Adipocyte (in vitro differentiated cells): Measurements from ENCODE around the gene DLL3.

Experiments
- DNase-seq: peaks from one replicate; pipeline ENCODE4 v3.0.0-alpha.2; 2015; ENCODE audit warnings: low read depth
- H3K27me3 ChIP-seq: replicated peaks from 2 replicates; pipeline ENCODE4 v1.7.0; 2013; ENCODE audit warnings: mild to moderate bottlenecking, low read length, moderate library complexity; ENCODE audit not compliant: control insufficient read depth, insufficient read depth
- H3K36me3 ChIP-seq: 2 replicates; pipeline ENCODE4 v1.7.0; 2013; ENCODE audit warnings: low read length, mild to moderate bottlenecking, moderate library complexity; ENCODE audit not compliant: control insufficient read depth, insufficient read depth, severe bottlenecking
- H3K4me1 ChIP-seq: 2 replicates; pipeline ENCODE4 v1.7.0; 2013; ENCODE audit warnings: mild to moderate bottlenecking, low read length, moderate library complexity; ENCODE audit not compliant: control insufficient read depth, insufficient read depth
- H3K4me3 ChIP-seq: 2 replicates; pipeline ENCODE4 v1.7.0; 2013; ENCODE audit warnings: mild to moderate bottlenecking, low read length, moderate library complexity
- H3K9ac ChIP-seq: 2 replicates; pipeline ENCODE4 v1.7.0; 2013; ENCODE audit warnings: mild to moderate bottlenecking, low read length, moderate library complexity
- H3K9me3 ChIP-seq: 2 replicates; pipeline ENCODE4 v1.7.0; 2013; ENCODE audit warnings: mild to moderate bottlenecking, low read length, moderate library complexity; ENCODE audit not compliant: control insufficient read depth

DLL3 gene

DNA sequence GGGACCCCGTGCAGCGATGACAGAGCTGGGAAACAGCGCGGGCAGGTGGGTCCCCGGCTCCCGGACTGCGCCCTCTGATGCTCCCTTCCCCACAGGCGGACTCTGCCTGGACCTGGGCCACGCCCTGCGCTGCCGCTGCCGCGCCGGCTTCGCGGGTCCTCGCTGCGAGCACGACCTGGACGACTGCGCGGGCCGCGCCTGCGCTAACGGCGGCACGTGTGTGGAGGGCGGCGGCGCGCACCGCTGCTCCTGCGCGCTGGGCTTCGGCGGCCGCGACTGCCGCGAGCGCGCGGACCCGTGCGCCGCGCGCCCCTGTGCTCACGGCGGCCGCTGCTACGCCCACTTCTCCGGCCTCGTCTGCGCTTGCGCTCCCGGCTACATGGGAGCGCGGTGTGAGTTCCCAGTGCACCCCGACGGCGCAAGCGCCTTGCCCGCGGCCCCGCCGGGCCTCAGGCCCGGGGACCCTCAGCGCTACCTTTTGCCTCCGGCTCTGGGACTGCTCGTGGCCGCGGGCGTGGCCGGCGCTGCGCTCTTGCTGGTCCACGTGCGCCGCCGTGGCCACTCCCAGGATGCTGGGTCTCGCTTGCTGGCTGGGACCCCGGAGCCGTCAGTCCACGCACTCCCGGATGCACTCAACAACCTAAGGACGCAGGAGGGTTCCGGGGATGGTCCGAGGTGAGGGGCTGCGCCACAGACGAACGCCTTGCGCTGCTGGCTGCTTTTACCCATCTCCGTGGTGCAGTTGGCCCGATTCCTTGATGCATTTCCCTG is 8.4 kb downstream of the DLL3 start:
- DNase-seq, result peak; percentile 70
- H3K36me3 ChIP-seq, result no peaks in the 10 kb centered on the region
- H3K9me3 ChIP-seq, result no peaks in the 10 kb centered on the region
- peak overlapping the region; percentile 76 for H3K4me3 ChIP-seq
- H3K27me3 ChIP-seq, result peaks cover 46% of the 10 kb centered on the region
- H3K9ac ChIP-seq, result no peak overlapping the region
- H3K4me1 ChIP-seq, result no peaks in the 10 kb centered on the region

DNA sequence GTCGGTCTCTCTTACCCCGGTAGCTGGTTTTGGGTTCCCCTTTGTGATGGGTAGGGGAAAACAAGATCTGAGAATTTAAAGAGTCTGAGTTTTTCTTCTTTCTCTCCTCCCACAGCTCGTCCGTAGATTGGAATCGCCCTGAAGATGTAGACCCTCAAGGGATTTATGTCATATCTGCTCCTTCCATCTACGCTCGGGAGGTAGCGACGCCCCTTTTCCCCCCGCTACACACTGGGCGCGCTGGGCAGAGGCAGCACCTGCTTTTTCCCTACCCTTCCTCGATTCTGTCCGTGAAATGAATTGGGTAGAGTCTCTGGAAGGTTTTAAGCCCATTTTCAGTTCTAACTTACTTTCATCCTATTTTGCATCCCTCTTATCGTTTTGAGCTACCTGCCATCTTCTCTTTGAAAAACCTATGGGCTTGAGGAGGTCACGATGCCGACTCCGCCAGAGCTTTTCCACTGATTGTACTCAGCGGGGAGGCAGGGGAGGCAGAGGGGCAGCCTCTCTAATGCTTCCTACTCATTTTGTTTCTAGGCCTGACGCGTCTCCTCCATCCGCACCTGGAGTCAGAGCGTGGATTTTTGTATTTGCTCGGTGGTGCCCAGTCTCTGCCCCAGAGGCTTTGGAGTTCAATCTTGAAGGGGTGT is 9.1 kb downstream of the DLL3 start:
- Histone ChIP-seq H3K27me3 (peaks cover 51% of the 10 kb centered on the region), H3K9me3 (peaks cover 1% of the 10 kb centered on the region), H3K4me1 (no peaks in the 10 kb centered on the region), H3K9ac (no peak overlapping the region), H3K36me3 (no peaks in the 10 kb centered on the region), H3K4me3 (peak overlapping the region; percentile 76)
- DNase-seq, result no peak

DNA sequence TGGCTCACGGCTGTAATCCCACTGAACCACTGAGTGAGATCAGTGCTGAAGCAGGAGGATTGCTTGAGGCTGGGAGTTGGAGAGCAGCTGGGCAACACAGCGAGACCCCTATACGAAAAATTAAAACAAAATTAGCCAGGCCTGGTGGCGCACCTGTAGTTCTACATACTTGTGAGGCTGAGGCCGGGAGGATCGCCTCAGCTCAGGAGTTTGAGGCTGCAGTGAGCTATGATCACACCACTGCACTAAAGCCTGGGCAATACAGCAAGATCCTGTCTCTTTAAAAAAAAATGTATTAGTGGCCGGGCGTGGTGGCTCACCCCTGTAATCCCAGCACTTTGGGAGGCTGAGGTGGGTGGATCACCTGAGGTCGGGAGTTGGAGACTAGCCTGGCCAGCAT is 9.9 kb downstream of the DLL3 start:
- no peaks in the 10 kb centered on the region for H3K4me1 ChIP-seq
- DNase-seq, result no peak
- no peak overlapping the region for H3K9ac ChIP-seq
- no peaks in the 10 kb centered on the region for H3K36me3 ChIP-seq
- no peak overlapping the region for H3K4me3 ChIP-seq
- H3K27me3 ChIP-seq, result peaks cover 51% of the 10 kb centered on the region
- H3K9me3 ChIP-seq, result peaks cover 3% of the 10 kb centered on the region

DNA sequence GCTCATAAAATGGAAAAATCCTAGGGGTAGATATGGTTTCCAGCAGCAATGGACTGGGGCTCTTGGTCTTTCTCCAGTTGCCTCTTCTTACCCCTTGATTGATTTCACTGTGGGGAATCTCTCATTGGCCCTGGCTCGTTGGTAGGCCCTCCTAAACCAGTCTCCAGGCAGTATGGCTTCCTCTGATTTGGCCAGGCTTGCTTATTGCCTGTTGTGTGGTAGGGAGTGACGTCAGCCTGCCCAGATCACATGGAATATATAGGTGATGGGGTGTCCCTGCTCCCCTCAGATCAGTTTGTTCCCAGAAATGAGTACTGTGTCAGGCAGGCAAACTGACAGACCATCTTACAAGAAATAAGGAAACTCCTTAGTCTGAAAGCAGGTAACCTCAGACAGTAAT is 10.5 kb downstream of the DLL3 start:
- no peaks in the 10 kb centered on the region for H3K4me1 ChIP-seq
- peaks cover 51% of the 10 kb centered on the region for H3K27me3 ChIP-seq
- H3K4me3 ChIP-seq, result no peak overlapping the region

DNA sequence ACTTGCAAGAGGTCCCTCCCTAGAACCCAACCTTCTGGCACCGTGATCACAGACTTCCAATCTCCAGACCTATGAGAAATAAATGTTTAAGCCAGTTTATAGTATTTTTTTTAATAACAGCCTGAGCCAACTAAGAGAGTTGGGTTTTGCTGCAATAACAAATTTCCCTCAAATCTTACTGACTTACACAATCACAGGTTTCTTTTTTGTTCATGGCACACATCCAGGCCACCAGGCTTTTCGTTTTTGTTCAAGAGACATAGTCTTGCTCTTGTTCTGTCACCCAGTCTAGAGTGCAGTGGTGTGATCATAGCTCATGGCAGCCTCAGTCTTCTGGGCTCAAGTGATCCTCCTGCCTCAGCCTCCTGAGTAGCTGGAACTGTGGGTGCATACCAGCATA is 14.2 kb downstream of the DLL3 start:
- H3K9me3 ChIP-seq, result peaks cover 3% of the 10 kb centered on the region
- H3K9ac ChIP-seq, result no peak overlapping the region
- H3K4me3 ChIP-seq, result no peak overlapping the region
- no peaks in the 10 kb centered on the region for H3K4me1 ChIP-seq
- peaks cover 54% of the 10 kb centered on the region for H3K27me3 ChIP-seq
- H3K36me3 ChIP-seq, result no peaks in the 10 kb centered on the region
- no peak for DNase-seq

More for the DNA sequence above, 10.5 kb downstream of the DLL3 start:
- no peak overlapping the region for H3K9ac ChIP-seq
- no peaks in the 10 kb centered on the region for H3K36me3 ChIP-seq
- no peak for DNase-seq
- H3K9me3 ChIP-seq, result peaks cover 3% of the 10 kb centered on the region

DNA sequence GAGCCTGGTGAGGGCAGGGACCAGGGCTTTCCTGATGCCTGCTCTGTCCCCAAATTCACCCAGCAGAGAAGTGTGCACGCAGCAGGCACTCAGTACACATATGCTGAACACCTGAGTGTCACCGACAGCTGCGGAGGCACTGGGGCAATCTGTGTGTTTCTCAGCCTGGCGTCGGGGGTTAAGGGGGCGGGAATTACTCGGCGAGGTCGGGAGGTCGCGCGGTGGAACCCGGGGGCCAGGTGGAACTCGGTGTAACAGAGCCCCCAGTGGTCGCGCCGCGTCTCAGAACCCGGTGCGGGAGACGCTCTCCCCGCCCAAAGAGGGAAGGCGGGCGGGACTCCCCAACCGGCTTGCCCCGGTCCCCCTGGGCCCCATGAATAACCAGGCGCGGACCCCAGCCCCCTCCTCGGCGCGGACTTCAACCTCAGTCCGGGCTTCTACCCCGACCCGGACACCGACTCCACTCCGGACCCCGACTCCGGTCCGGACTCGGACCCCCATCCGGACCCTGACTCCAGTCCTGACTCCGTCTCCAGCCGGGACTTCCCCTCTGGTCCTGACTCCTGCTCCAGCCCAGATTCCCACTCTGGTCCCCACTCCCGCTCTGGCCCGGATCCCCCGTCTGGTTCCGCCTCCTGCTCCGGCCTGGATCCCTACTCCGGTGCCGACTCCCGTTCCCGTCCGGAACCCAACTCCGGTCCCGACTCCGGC is 16.2 kb downstream of the DLL3 start, which contains the start of gene SELENOV:
Gene SELENOV (plus strand): TSS at position 300 of the 711 bp plus-strand sequence. CDS start 74 bp downstream, at position 374.
- H3K36me3 ChIP-seq, result no peaks in the 10 kb centered on the region
- no peaks in the 10 kb centered on the region for H3K4me1 ChIP-seq
- H3K9me3 ChIP-seq, result peaks cover 3% of the 10 kb centered on the region
- DNase-seq, result no peak
- no peak within 1 kb of the TSS for H3K9ac ChIP-seq
- H3K4me3 ChIP-seq, result peak within 1 kb of the TSS; percentile 54
- peaks cover 47% of the 10 kb centered on the region for H3K27me3 ChIP-seq

DNA sequence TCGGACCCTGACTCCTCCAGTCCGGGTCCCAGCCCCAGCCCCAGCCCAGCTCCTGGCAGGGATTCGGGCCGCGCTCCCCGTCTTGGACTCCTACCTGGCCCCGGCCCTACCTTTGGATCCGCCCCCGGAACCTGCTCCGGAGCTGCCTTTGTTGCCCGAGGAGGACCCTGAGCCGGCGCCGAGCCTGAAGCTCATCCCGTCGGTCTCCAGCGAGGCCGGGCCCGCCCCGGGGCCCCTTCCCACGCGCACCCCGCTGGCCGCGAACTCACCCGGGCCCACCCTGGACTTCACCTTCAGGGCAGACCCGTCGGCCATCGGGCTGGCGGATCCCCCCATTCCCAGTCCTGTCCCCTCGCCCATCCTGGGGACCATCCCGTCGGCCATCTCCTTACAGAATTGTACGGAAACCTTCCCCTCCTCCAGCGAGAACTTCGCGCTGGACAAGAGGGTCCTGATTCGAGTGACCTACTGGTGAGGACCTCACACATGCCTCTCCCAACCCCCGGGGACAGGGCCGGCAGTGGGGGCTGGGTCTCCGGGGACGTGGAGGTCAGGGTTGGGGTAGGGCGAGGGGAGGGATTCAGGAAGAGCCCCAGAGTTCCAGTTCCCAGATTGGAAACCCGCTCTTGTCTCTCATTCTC is 16.9 kb downstream of the DLL3 start:
- H3K9ac ChIP-seq, result no peak overlapping the region
- H3K4me1 ChIP-seq, result no peaks in the 10 kb centered on the region
- H3K36me3 ChIP-seq, result no peaks in the 10 kb centered on the region
- H3K9me3 ChIP-seq, result peaks cover 3% of the 10 kb centered on the region
- peak overlapping the region; percentile 54 for H3K4me3 ChIP-seq
- DNase-seq, result no peak
- H3K27me3 ChIP-seq, result peaks cover 47% of the 10 kb centered on the region

DNA sequence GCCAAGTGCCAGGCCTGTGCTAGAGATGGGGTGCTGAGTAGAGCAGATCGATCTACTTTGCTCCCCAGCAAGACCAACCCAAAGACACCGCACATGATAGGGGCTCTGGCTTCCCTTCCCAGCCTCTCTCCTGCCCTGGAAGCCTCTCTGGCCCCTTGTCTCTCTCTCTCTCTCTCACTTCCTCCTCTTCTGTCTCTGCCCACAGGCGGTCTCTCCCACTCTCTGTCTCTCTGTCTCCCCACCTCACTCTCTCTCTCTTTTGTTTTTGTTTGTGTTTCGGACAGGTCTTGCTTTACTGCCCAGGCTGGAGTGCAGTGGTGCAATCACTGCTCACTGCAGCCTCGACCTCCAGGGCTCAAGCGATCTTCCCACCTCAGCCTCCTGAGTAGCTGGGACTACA is 17.5 kb downstream of the DLL3 start:
- DNase-seq, result no peak
- Histone ChIP-seq H3K4me1 (no peaks in the 10 kb centered on the region), H3K27me3 (peaks cover 47% of the 10 kb centered on the region), H3K9me3 (peaks cover 3% of the 10 kb centered on the region), H3K36me3 (no peaks in the 10 kb centered on the region), H3K9ac (no peak overlapping the region), H3K4me3 (no peak overlapping the region)

DNA sequence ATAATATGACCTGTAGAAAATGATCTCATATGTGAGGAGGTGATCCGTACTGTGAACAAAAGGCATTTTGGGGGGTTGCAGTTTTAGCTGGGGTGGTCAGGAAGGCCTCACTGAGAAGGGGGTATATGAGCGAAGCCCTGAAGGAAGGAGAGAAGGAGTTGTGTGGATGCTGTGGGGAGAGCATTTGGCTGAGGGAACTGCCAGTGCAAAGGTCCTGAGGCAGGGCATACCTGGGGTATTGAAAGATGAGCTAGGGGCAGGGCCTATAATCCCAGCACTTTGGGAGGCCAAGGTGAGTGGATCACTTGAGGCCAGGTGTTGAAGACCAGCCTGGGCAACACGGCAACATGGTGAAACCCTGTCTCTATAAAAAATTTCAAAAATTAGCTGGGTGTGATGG is 18.7 kb downstream of the DLL3 start:
- H3K4me3 ChIP-seq, result no peak overlapping the region
- no peak overlapping the region for H3K9ac ChIP-seq
- H3K4me1 ChIP-seq, result no peaks in the 10 kb centered on the region
- DNase-seq, result no peak
- H3K36me3 ChIP-seq, result no peaks in the 10 kb centered on the region
- peaks cover 3% of the 10 kb centered on the region for H3K9me3 ChIP-seq
- peaks cover 43% of the 10 kb centered on the region for H3K27me3 ChIP-seq

DNA sequence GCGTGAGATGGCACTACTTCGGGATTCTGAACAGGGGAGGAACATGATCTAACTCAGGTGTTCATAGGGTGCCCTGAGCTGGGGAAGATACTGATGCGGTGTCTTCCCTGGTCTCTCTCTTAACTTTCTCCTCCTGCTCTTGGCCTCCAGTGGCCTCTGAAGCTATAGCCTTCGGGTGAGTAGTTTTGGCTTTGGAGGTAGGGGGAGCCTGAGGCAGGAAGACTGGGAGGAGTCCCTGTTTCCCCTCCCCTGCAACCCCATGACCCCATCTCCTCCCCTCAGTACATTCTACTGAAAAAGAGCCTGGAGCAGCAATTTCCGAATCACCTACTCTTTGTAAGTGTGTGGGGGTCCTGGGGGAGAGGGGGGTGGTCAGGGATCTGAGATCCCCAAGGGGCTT is 19.7 kb downstream of the DLL3 start:
- no peaks in the 10 kb centered on the region for H3K36me3 ChIP-seq
- H3K4me1 ChIP-seq, result no peaks in the 10 kb centered on the region
- peaks cover 34% of the 10 kb centered on the region for H3K27me3 ChIP-seq
- no peak overlapping the region for H3K4me3 ChIP-seq
- H3K9me3 ChIP-seq, result no peaks in the 10 kb centered on the region
- no peak for DNase-seq
- H3K9ac ChIP-seq, result no peak overlapping the region

DNA sequence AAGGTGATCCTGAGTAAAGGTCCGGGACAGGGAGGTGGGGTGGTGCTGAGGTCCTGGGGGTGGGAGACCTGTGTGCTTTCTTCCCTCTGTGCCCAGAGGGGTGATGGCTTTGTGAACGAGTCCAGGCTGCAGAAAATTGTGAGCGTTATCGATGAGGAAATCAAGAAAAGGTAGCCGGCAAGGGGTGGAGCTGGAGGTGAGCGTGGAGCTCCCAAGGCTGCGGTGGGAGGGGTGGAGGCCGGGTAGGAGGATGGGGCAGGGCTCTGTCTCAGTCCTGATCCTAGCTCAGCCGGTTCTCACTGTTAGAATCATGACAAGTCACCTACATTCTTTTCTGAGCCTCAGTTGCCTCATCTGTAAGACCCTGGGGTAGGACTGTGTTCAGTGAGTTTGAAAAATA is 20.2 kb downstream of the DLL3 start:
- Histone ChIP-seq H3K9ac (no peak overlapping the region), H3K36me3 (no peaks in the 10 kb centered on the region), H3K4me1 (no peaks in the 10 kb centered on the region), H3K9me3 (no peaks in the 10 kb centered on the region), H3K4me3 (no peak overlapping the region), H3K27me3 (peaks cover 29% of the 10 kb centered on the region)
- DNase-seq, result no peak
